HG03354 (cell line): ENCODE results near the gene ANKRD27.
"Not testable (repeated sequence)": the region's sequence is repeated elsewhere in the genome, so short reads cannot be mapped to it uniquely, and the experiment has no call there.

Source experiments
- ATAC-seq: cut with Tn5 transposase; IDR thresholded peaks from one replicate; pipeline ENCODE4 v1.9.1; 2021; ENCODE audit warnings: mild to moderate bottlenecking; ENCODE audit not compliant: unreplicated experiment, poor library complexity, severe bottlenecking

Gene ANKRD27

GRCh38 chr19:32571471-32572075 lies 103.4 kb downstream of the ANKRD27 start:
- not testable (repeated sequence) for ATAC-seq

GRCh38 chr19:32570081-32570785 lies 104.7 kb downstream of the ANKRD27 start:
- no peak for ATAC-seq

- ATAC-seq, result no peak
These were observed 107.5 kb downstream of the ANKRD27 start for GRCh38 chr19:32567486-32567885.

GRCh38 chr19:32566246-32566830 lies 108.6 kb downstream of the ANKRD27 start:
- ATAC-seq, result no peak

- no peak for ATAC-seq
These were observed 111.2 kb downstream of the ANKRD27 start for GRCh38 chr19:32563761-32564160.

- ATAC-seq, result no peak
These were observed 116.3 kb downstream of the ANKRD27 start for GRCh38 chr19:32558607-32559228.

GRCh38 chr19:32555786-32556185 lies 119.2 kb downstream of the ANKRD27 start:
- ATAC-seq, result no peak

GRCh38 chr19:32550666-32551065 lies 124.3 kb downstream of the ANKRD27 start:
- no peak for ATAC-seq
